Activated T-helper 9 cell treated with anti-CD3 and anti-CD28 coated beads, Interleukin-2, amount 50 U/mL, for 16 hours (primary cell): ENCODE results near the gene LIPT2.

ENCODE experiments used
- DNase-seq: peaks from one replicate; pipeline ENCODE4 v3.0.0-alpha.2; 2020; ENCODE audit warnings: low read depth

The LIPT2 gene

DNA sequence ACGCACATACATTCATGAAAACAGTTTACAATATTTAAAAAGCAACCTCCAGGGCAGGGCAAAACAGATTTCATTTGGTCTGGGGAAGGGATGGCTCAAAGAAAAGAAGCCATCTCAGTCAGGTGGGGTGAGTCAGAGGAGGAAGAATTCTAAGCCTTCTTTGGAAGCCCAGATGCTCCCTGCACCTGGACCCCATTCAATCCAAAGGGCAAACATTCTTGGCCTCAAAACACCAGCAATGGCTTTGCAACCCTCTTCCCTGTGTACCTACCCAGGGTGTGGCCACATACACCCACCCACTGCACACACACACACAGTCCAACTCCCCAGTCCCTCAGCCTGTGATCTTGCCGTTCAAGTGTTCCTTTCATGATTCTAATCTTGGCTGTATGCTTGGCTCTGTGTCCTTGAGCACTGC lies 28.2 kb downstream of the LIPT2 start:
- no peak for DNase-seq

DNA sequence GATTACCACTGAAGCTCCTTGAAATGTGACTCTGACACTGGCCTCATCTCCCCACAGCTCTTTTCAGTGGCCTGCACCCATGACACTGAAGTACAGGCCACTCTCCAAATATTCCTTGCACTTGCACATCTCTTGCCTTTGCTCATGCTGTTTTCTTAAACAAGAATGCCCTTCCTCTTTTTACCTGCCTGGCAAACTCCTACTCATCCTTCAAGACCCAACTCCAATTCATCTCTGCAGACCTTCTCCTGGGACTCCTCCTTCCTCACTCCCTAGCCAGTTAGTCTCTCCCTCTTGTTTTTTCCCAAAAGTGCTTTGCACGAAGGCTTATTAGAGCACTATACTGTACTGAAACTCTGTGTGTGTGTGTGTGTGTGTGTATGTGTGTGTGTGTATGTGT lies 28.8 kb downstream of the LIPT2 start:
- no peak for DNase-seq

DNA sequence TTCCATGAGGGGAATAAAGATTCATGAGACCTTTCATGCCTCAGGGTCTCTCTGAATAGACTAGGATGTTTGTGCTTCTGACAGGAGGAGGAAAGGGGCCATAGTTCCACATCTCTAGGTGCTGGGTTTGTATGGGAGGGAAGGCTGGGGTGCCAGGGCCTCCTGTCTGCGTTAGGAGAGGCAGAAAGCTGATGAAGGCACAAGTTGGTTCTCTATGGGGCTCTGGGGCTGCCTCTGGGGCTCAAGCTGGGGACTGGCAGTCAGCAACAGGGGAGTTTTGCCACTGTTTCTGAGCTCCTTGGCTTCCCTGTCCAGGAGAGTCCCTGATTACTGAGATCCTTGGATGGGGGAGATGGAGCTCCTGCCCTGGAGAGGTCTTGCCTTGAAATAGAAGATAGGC lies 30.3 kb downstream of the LIPT2 start:
- no peak for DNase-seq

DNA sequence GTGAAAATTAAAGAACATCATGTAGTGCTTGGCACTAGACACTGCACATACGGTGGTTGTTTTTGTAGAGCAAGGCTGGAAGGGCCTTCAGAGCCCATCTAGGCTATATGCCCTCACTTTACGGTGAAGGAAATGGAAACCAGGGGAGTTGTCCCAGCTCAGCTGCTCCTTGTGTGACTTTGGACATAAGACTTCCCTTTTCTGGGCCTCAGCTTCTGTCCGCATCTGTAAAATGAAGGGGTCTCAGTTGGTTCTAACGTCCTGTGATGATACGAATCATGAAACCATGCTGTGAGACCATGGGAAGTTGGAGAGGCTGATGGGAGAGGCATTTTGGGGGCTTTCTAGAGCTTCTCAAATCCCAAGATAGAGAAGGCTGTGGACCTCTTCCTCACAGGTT lies 30.9 kb downstream of the LIPT2 start:
- DNase-seq: no peak

DNA sequence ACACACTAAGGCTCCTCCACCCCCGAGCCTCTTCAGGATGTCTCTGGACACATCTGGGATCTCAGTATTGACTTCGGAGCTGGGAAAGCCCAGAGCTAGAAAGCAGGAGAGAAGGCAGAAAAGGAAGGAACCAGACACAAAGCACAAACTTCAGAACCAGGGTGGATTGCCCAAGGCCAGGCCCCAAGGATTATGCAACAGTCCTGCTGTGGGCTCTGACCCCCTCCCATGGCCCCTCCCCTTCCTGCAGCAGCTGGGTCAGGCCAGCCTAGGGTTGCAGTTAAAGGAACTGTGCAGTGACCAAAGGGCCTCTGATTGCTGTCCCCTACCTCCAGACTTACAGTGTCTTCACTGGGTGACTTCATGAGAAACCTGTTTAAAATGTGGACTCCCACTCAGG lies 31.5 kb downstream of the LIPT2 start:
- DNase-seq: no peak

DNA sequence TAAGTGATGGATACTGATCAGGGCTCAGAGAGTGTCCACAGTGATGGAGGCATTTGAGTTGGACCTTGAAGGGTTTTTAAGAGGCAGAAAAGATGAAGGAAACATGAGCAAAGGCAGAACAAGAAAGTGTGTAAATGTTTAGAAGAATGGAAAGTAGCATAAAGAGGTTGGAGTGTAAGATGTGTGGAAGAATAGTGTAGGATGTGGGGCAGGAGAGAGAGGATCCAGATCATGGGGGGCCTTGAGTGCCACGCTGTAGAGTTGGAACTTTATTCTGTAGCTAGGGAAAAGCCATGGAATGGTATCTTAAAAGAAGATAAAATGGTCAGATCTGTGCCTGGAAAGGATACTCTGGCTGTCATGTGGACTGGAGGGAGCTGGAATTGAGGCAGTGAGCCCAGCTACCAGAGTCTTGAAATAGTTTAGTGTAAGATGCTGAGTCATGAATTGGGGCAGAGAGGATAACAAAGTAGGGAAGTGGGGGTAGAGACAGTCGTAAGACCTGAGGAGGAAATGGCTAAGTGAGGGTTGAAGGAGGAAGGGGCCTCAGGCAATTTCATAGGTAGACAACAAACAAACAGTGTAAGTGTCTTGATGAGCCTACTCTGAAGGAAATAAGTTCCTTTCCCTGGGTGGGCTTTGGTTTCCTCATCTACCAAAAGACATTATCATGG lies 32.9 kb downstream of the LIPT2 start:
- DNase-seq: no peak

DNA sequence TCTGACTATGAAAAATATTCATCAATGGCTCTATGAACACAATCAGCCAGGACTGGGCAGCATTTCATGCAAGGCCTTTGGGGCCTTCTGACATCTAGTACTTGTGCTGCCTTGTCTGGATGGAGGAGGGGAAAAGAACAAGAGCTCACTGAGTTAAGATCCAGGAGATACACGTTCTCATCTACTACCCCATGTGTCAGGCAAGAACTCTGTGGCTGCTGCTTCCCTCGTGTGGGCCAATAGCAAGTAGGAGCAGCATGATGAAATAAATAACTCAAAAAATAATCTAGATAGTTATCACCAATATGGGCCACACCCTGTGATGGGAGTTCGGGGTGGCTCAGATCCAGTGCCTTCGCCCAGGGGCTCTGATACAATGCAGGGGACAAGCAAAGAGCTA lies 33.5 kb downstream of the LIPT2 start:
- no peak for DNase-seq

DNA sequence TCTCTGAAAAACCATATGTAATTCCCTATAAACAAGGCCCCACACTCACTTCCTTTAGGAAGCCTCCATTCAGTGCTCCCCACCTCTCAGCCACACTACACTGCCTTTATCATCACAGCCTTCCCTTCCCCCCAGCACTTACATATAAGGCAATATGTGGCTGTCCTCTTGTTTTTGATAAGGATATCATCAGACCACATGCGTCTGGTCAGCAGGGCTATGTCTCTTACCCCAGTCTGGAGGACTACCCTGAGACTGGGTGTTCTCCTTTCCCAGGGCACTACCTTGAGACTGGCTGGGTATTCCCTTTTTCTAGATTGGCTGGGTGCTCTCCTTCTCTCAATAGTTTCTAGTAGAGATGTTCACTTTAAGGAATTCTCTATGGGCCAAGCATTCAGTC lies 33.9 kb downstream of the LIPT2 start:
- no peak for DNase-seq

DNA sequence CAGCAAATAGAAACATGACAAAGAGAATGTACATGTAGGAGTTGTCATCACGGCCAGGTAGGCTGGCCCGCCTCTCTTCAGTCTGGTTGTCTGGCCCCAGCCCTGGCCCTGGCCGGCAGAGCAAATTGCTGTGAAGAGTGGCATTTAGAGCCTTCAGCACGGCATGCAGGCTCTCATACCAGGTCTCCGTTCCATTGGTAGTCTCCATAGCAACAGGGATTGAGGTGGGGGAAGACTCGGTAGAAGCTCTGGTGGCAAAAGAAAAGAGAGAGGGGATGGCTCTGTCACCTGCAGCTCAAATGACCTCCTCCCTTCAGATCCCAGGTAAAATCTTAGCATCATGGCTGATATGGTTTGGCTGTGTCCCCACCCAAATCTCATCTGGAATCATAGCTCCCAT lies 36.2 kb downstream of the LIPT2 start:
- no peak for DNase-seq

DNA sequence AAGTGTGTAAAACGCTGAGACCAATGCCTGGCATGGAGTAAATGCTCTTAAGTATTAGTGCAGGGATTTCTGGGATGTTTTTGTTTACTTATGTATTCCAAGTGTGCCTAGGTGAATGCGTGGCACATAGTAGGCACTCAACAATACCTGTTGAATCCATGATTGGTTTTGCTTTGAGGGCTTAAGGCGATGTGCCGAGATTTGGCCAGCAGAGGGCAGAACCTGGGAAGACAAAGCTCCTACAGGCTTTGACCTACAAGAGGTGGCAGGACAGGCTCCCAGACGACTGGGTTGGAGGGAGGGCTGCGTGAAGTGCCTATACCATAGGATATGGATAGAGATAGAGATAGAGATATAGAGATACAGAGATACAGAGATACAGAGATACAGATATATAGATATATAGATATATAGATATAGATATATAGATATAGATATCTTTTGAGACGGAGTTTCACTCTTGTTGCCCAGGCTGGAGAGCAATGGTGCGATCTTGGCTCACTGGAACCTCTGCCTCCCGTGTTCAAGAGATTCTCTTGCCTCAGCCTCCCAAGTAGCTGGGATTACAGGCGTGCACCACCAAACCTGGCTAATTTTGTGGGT lies 40.0 kb downstream of the LIPT2 start:
- peak; percentile 32 for DNase-seq

DNA sequence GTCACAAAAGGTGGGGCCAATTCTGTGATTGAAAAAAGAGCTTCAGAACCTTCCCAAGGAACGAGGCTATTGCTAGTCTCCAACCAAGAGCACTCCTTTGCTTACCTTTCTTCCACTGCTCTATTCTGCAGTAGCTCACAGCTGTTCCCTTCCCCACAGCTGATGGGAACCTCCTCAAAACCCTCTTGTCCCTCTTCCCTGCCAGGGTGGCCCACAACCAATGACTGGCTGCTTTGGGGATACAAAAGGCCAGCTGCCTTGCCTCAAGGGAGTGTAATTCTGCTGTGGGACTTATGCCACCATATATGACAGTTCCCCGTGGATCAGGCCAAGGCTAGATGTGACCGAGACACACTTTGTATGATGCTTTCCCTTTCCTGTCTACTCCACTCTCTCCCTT lies 41.2 kb downstream of the LIPT2 start:
- DNase-seq: no peak

DNA sequence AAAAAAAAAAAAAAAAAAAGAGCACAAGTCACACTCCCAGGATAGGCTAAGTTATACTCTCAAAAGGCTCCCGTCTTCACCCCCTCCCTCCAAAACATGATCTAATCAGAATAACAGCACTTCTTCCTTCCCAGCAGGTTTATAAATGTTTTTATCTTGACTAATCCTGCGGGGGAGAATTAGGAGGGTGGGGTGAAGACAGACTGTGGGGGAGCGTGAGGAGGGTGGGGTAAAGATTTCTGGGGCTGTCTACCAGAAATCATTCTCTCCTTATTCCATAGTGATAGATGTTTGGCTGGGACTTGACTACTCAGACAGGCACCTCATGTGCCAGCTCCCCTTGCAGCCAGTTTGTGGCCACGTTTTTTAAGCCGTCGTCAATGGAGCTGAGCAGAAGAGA lies 43.2 kb downstream of the LIPT2 start:
- no peak for DNase-seq

DNA sequence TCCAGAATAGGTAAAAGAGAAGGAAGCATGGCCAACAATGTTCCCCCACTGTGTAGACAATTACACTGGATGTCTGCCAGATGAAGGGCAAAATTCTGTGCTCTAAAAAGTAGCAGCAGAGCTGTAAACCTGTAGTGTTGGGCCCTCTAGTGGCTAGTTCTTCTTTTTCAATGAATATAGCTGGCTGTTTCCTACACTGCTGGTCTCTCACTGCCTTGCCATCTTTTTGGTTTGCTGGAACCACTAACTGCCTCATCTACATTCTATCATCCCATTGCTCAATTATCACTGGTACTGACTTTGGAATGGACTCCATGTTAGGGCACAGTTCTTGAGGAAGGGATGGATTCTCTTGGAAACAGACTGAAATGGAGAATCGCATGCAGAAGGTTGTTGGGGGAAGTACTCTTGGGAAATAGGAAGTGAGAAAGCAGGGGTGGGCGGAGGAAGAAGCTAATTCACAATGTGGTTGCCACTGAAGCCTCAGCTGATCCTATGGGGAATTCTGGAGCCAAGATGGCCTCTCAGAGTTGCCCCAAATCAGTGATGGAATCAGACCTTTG lies 44.1 kb downstream of the LIPT2 start:
- no peak for DNase-seq

DNA sequence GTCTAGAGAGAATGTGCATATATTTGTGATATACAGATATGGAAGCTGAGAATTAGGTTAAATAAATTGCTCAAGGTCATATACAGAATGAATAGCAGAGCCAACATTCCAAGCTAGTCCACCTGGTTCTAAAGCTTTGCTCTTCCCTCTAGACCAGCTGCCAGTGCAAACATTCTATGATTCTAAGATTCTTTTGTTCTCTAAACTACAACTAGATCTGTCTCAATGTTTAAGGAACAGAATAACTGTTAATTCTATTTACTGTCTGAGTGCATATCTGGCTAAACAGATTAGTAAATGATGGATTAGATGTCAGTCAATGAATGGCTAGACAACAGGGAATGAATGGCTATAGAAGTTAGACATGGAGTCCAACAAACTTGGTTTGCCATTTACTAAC lies 45.8 kb downstream of the LIPT2 start:
- DNase-seq: no peak

DNA sequence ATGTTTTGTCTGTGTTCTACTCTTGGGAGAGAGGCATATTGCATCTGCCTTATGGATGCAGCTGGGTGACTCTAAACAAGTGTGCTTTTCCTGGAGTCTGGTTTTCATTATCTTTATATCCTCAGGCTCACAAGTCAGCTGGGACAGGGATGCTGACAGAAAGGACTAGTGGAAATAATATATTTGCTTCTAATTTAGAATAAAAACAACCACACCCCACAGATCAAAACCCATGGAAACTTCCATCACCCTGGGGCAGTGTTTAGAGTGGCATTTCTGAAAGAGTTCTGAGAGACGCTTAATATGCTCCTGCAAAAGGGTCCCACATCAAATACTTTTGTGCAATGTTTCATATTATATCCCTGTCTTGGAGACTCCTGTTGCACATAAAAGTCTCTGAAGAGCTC lies 47.0 kb downstream of the LIPT2 start:
- DNase-seq: no peak

DNA sequence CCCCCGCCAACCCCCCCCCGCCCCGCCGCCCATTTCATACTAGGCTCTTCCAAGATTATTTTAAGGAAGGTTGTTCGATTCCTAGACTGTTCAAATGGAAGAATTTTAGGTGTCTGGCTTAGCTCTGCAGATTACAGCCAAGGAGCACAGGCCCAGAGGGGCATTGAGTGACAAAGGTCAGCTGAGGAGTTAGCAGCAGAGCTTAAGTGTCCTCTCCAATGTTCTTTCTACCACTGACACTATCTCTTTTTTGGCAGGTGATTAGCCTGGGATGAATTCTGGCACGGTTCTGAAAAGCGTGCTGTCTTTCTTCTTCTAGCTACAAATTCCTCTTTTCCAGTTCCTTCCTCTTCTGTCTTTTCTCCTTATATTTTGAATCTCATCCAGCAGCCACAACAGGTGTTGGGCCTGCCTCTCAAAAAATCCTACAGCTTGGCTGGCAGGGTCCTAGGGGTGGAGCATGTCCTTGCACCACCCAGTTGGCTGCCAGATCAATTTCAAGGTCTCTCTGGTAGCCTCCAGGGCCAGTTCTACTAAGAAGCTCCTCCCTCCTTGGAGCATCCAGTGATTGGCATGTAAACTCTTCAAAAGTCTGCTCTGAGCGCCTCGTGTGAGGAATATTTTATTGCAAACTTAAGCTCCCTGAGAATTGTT lies 49.2 kb downstream of the LIPT2 start:
- DNase-seq: no peak

DNA sequence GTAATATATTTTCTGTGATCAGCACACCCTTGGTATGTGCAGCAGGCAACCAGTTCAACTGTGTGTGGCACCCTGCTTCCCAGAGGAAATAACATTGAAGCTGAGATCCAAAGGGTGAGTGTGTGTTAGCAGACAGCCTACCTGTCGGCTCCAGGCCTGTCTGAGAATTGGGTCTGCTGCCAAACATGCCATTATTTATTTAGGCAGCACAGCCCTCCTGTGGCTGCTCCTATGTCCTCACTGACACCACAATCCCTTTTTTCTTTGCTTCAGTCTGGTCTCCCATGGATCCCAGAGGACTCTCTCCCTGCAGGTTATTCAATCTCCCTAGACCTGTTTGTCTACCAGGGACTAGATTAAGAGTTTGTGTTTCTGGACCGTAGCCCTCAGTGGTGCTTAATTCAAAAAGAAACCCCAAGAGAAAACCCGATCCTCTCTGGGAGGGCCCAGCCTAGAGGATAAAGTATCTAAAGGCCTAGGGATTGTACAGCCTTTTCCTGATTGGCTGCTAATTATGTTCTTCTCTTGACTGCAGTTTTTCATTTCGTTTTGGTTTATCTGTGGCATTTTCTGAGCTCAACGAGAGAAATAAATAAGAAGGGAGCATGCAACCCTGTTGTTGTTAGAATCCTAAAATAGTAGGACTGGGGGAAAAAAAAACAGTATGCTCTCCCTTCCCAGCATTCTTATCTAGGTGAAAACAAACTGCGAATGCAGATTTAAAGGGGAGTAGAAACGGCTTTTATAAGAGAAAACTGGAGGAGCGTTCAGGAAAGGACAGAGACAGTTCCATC lies 50.3 kb downstream of the LIPT2 start:
- no peak for DNase-seq

DNA sequence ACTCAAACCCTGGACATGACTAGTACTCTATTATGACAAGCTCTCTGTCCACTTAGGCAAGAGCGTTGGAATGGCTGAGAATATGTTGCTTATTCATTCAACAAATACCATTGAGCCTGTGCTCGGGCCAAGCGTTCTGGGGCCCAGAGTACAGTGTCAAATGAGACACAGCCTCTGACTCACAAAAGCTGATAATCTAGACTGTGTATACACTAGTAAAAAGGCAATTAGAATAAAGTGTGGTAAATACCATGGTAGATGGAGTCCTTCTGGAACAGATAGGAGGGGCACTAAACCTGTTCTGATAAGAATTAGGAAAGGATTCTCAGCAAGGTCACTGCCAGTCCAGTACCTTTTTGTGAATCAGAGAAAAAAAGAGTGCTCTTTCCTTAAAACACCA lies 50.9 kb downstream of the LIPT2 start:
- DNase-seq: no peak
